Measurements from ENCODE around the gene NIN.
"Not testable (repeated sequence)": the region's sequence is repeated elsewhere in the genome, so short reads cannot be mapped to it uniquely, and the experiment has no call there.

Gene NIN

DNA sequence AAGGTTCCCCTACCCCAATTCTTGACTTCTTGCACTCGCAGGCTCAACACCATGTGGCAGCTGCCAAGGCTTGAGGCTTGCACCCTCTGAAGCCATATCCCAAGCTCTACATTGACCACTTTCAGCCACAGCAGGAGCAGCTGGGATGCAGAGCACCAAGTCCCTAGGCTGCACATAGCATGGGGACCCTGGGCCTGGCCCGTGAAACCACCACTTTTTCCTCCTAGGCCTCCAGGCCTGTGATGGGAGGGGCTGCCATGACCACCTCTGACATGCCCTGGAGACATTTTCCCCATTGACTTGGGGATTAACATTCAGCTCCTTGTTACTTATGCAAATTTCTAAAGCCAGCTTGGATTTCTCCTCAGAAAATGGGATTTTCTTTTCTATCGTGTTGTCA, 136.7 kb downstream of the NIN start:
- H3K23ac ChIP-seq (ENCODE audit: low read length); H4K8ac ChIP-seq (ENCODE audit: low read depth, low read length); H2BK15ac ChIP-seq (replicated peaks; ENCODE audit: low read depth); H3K36me3 ChIP-seq (ENCODE audit: control insufficient read depth, insufficient read depth, low read length); H3K27me3 ChIP-seq (ENCODE audit: insufficient read depth, low read length, poor library complexity); H3K79me1 ChIP-seq (ENCODE audit: low read length); H3K4me2 ChIP-seq (ENCODE audit: low read length); H3K9ac ChIP-seq (ENCODE audit: low read length); H3K4me1 ChIP-seq (ENCODE audit: control insufficient read depth, low read depth, low read length); DNase-seq; H3K18ac ChIP-seq (ENCODE audit: low read length); H3K27ac ChIP-seq (ENCODE audit: low read depth, low read length); H2BK120ac ChIP-seq (ENCODE audit: low read depth, low read length); H3K56ac ChIP-seq (ENCODE audit: low read length); H2BK5ac ChIP-seq (ENCODE audit: low read length); H2AK5ac ChIP-seq (ENCODE audit: low read length); H4K5ac ChIP-seq (ENCODE audit: low read length); H3K4me3 ChIP-seq (ENCODE audit: low read length); H3K79me2 ChIP-seq (ENCODE audit: control insufficient read depth, insufficient read depth, low read length); H3K4ac ChIP-seq (ENCODE audit: low read depth, low read length): not testable (repeated sequence)
- no CpG with 5 or more reads among the region's 3 CpGs for WGBS (ENCODE audit: extremely low coverage, insufficient coverage, low lambda C conversion rate)

- no peaks in the 10 kb centered on the region for H3K79me2 ChIP-seq (ENCODE audit: control insufficient read depth, insufficient read depth, low read length)
- no peak overlapping the region for H3K27ac ChIP-seq (ENCODE audit: low read depth, low read length)
- no peak overlapping the region for H2BK15ac ChIP-seq (replicated peaks; ENCODE audit: low read depth)
- H3K9ac ChIP-seq (ENCODE audit: low read length): no peak overlapping the region
- H3K36me3 ChIP-seq (ENCODE audit: control insufficient read depth, insufficient read depth, low read length): no peaks in the 10 kb centered on the region
- H2BK120ac ChIP-seq (ENCODE audit: low read depth, low read length): no peak overlapping the region
- no peak overlapping the region for H2AK5ac ChIP-seq (ENCODE audit: low read length)
- H3K4me3 ChIP-seq (ENCODE audit: low read length): no peak overlapping the region
- H3K4me1 ChIP-seq (ENCODE audit: control insufficient read depth, low read depth, low read length): no peaks in the 10 kb centered on the region
- no peaks in the 10 kb centered on the region for H3K79me1 ChIP-seq (ENCODE audit: low read length)
- no CpG with 5 or more reads among the region's 1 CpG for WGBS (ENCODE audit: extremely low coverage, insufficient coverage, low lambda C conversion rate)
- no peak overlapping the region for H3K4ac ChIP-seq (ENCODE audit: low read depth, low read length)
- no peak overlapping the region for H3K23ac ChIP-seq (ENCODE audit: low read length)
- DNase-seq: peak; percentile 56
- no peak overlapping the region for H3K4me2 ChIP-seq (ENCODE audit: low read length)
- no peak overlapping the region for H4K5ac ChIP-seq (ENCODE audit: low read length)
- H2BK5ac ChIP-seq (ENCODE audit: low read length): no peak overlapping the region
- H3K27me3 ChIP-seq (ENCODE audit: insufficient read depth, low read length, poor library complexity): no peaks in the 10 kb centered on the region
- H4K8ac ChIP-seq (ENCODE audit: low read depth, low read length): no peak overlapping the region
- no peak overlapping the region for H3K56ac ChIP-seq (ENCODE audit: low read length)
- H3K18ac ChIP-seq (ENCODE audit: low read length): no peak overlapping the region
Observed at GRCh38 chr14:50688875-50689274, 142.1 kb downstream of the NIN start.

DNA sequence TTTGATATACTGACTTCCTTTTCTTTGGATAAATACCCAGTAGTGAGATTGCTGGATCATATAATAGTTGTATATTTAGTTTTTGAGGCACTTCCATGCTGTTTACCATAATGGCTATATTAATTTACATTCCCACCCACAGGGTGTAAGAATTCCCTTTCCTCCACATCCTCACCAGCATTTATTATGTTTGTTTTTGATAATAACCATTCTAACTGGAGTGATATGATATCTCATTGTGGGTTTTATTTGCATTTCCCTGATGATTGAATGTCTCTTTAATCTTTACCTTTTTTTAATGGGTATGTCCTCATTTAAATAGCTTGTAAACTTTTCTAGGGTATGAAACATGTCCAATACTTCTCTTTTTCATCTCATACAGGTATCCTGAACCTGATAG, 151.3 kb downstream of the NIN start:
- no peak overlapping the region for H3K9ac ChIP-seq (ENCODE audit: low read length)
- H3K36me3 ChIP-seq (ENCODE audit: control insufficient read depth, insufficient read depth, low read length): no peaks in the 10 kb centered on the region
- H2BK120ac ChIP-seq (ENCODE audit: low read depth, low read length): no peak overlapping the region
- H3K79me1 ChIP-seq (ENCODE audit: low read length): no peaks in the 10 kb centered on the region
- H3K23ac ChIP-seq (ENCODE audit: low read length): no peak overlapping the region
- no peak overlapping the region for H2BK5ac ChIP-seq (ENCODE audit: low read length)
- no peak overlapping the region for H3K27ac ChIP-seq (ENCODE audit: low read depth, low read length)
- H3K4ac ChIP-seq (ENCODE audit: low read depth, low read length): no peak overlapping the region
- H4K8ac ChIP-seq (ENCODE audit: low read depth, low read length): no peak overlapping the region
- DNase-seq: no peak
- no peak overlapping the region for H4K5ac ChIP-seq (ENCODE audit: low read length)
- no peak overlapping the region for H3K56ac ChIP-seq (ENCODE audit: low read length)
- no peaks in the 10 kb centered on the region for H3K27me3 ChIP-seq (ENCODE audit: insufficient read depth, low read length, poor library complexity)
- no peak overlapping the region for H2AK5ac ChIP-seq (ENCODE audit: low read length)
- H3K4me3 ChIP-seq (ENCODE audit: low read length): no peak overlapping the region
- H3K4me2 ChIP-seq (ENCODE audit: low read length): no peak overlapping the region
- H2BK15ac ChIP-seq (replicated peaks; ENCODE audit: low read depth): no peak overlapping the region
- H3K18ac ChIP-seq (ENCODE audit: low read length): no peak overlapping the region
- H3K79me2 ChIP-seq (ENCODE audit: control insufficient read depth, insufficient read depth, low read length): no peaks in the 10 kb centered on the region
- peaks cover 10% of the 10 kb centered on the region for H3K4me1 ChIP-seq (ENCODE audit: control insufficient read depth, low read depth, low read length)

DNA sequence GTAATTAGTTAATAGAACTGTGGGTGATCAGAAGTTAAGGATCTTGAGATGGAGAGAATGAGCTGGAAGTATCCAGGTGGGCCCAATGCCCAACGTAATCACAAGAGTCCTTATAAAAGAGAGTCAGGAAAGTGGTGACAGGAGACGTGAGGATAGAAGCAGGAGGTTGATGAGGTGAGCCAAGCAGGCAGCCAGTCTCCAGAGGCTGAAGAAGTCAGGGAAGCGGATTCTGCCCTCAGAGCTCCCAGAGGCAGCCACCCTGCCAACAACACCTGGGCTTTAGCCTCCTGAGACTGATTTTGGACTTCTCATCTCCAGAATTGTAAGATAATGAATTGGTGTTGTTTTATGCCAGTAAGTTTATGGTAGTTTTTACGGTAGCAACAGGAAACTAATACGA, 152.8 kb downstream of the NIN start:
- Histone ChIP-seq H3K79me1 (ENCODE audit: low read length) (no peaks in the 10 kb centered on the region), H4K5ac (ENCODE audit: low read length) (no peak overlapping the region), H3K9ac (ENCODE audit: low read length) (no peak overlapping the region), H2AK5ac (ENCODE audit: low read length) (no peak overlapping the region), H2BK5ac (ENCODE audit: low read length) (no peak overlapping the region), H3K27ac (ENCODE audit: low read depth, low read length) (no peak overlapping the region), H2BK15ac (replicated peaks; ENCODE audit: low read depth) (no peak overlapping the region), H3K4me2 (ENCODE audit: low read length) (no peak overlapping the region), H2BK120ac (ENCODE audit: low read depth, low read length) (no peak overlapping the region), H3K36me3 (ENCODE audit: control insufficient read depth, insufficient read depth, low read length) (no peaks in the 10 kb centered on the region), H3K23ac (ENCODE audit: low read length) (no peak overlapping the region), H3K56ac (ENCODE audit: low read length) (peak overlapping the region; percentile 51), H3K4me3 (ENCODE audit: low read length) (no peak overlapping the region), H4K8ac (ENCODE audit: low read depth, low read length) (no peak overlapping the region), H3K79me2 (ENCODE audit: control insufficient read depth, insufficient read depth, low read length) (no peaks in the 10 kb centered on the region), H3K27me3 (ENCODE audit: insufficient read depth, low read length, poor library complexity) (no peaks in the 10 kb centered on the region), H3K4ac (ENCODE audit: low read depth, low read length) (no peak overlapping the region), H3K18ac (ENCODE audit: low read length) (peak overlapping the region; percentile 28), H3K4me1 (ENCODE audit: control insufficient read depth, low read depth, low read length) (peaks cover 10% of the 10 kb centered on the region)
- no CpG with 5 or more reads among the region's 5 CpGs for WGBS (ENCODE audit: extremely low coverage, insufficient coverage, low lambda C conversion rate)
- DNase-seq: peak; percentile 63

GRCh38 chr14:50677527-50678063, 153.4 kb downstream of the NIN start:
- H3K4me3 ChIP-seq (ENCODE audit: low read length): no peak overlapping the region
- no peaks in the 10 kb centered on the region for H3K79me1 ChIP-seq (ENCODE audit: low read length)
- DNase-seq: peak; percentile 77
- H2BK120ac ChIP-seq (ENCODE audit: low read depth, low read length): no peak overlapping the region
- H3K9ac ChIP-seq (ENCODE audit: low read length): no peak overlapping the region
- H3K4me2 ChIP-seq (ENCODE audit: low read length): no peak overlapping the region
- peak overlapping the region; percentile 90 for H3K18ac ChIP-seq (ENCODE audit: low read length)
- peaks cover 10% of the 10 kb centered on the region for H3K4me1 ChIP-seq (ENCODE audit: control insufficient read depth, low read depth, low read length)
- no peak overlapping the region for H3K23ac ChIP-seq (ENCODE audit: low read length)
- H3K4ac ChIP-seq (ENCODE audit: low read depth, low read length): no peak overlapping the region
- no peaks in the 10 kb centered on the region for H3K36me3 ChIP-seq (ENCODE audit: control insufficient read depth, insufficient read depth, low read length)
- no peak overlapping the region for H4K5ac ChIP-seq (ENCODE audit: low read length)
- no peak overlapping the region for H2AK5ac ChIP-seq (ENCODE audit: low read length)
- peak overlapping the region; percentile 85 for H2BK15ac ChIP-seq (replicated peaks; ENCODE audit: low read depth)
- H3K79me2 ChIP-seq (ENCODE audit: control insufficient read depth, insufficient read depth, low read length): no peaks in the 10 kb centered on the region
- WGBS (ENCODE audit: extremely low coverage, insufficient coverage, low lambda C conversion rate): 100% methylated on average over 2 of the region's 5 CpGs
- H2BK5ac ChIP-seq (ENCODE audit: low read length): no peak overlapping the region
- peak overlapping the region; percentile 29 for H3K56ac ChIP-seq (ENCODE audit: low read length)
- H3K27ac ChIP-seq (ENCODE audit: low read depth, low read length): no peak overlapping the region
- no peaks in the 10 kb centered on the region for H3K27me3 ChIP-seq (ENCODE audit: insufficient read depth, low read length, poor library complexity)
- peak overlapping the region; percentile 76 for H4K8ac ChIP-seq (ENCODE audit: low read depth, low read length)

- no peaks in the 10 kb centered on the region for H3K36me3 ChIP-seq (ENCODE audit: control insufficient read depth, insufficient read depth, low read length)
- no peak overlapping the region for H3K4me3 ChIP-seq (ENCODE audit: low read length)
- peak overlapping the region; percentile 64 for H2BK120ac ChIP-seq (ENCODE audit: low read depth, low read length)
- H3K79me1 ChIP-seq (ENCODE audit: low read length): no peaks in the 10 kb centered on the region
- peak overlapping the region; percentile 85 for H2BK15ac ChIP-seq (replicated peaks; ENCODE audit: low read depth)
- no peak overlapping the region for H4K5ac ChIP-seq (ENCODE audit: low read length)
- H3K18ac ChIP-seq (ENCODE audit: low read length): peak overlapping the region; percentile 90
- peaks cover 10% of the 10 kb centered on the region for H3K4me1 ChIP-seq (ENCODE audit: control insufficient read depth, low read depth, low read length)
- H3K4me2 ChIP-seq (ENCODE audit: low read length): no peak overlapping the region
- no CpG with 5 or more reads among the region's 7 CpGs for WGBS (ENCODE audit: extremely low coverage, insufficient coverage, low lambda C conversion rate)
- no peak overlapping the region for H3K4ac ChIP-seq (ENCODE audit: low read depth, low read length)
- peak overlapping the region; percentile 56 for H3K27ac ChIP-seq (ENCODE audit: low read depth, low read length)
- H3K23ac ChIP-seq (ENCODE audit: low read length): no peak overlapping the region
- H2AK5ac ChIP-seq (ENCODE audit: low read length): no peak overlapping the region
- no peaks in the 10 kb centered on the region for H3K27me3 ChIP-seq (ENCODE audit: insufficient read depth, low read length, poor library complexity)
- H3K9ac ChIP-seq (ENCODE audit: low read length): no peak overlapping the region
- H2BK5ac ChIP-seq (ENCODE audit: low read length): peak overlapping the region; percentile 82
- peak overlapping the region; percentile 71 for H3K56ac ChIP-seq (ENCODE audit: low read length)
- H4K8ac ChIP-seq (ENCODE audit: low read depth, low read length): peak overlapping the region; percentile 76
- no peak for DNase-seq
- H3K79me2 ChIP-seq (ENCODE audit: control insufficient read depth, insufficient read depth, low read length): no peaks in the 10 kb centered on the region
Observed at GRCh38 chr14:50676814-50677516, 154.0 kb downstream of the NIN start.

All from mesendoderm (in vitro differentiated cells).